Smooth muscle cell (in vitro differentiated cells): ENCODE data around the gene RYR3. TPM values are rescaled to one million over a fixed set of nuclear protein-coding genes. Genes with fewer than 3 reads are reported as not detected.

Source experiments
- DNase-seq: peaks from one replicate; lab custom pipeline; 2025; ENCODE audit not compliant: unreplicated experiment; lab: John Stamatoyannopoulos, UW
- H2AFZ ChIP-seq: fragments of 200-600 bp; sonication (generic); 2 replicates; pipeline ENCODE4 v1.6.0; 2016; ENCODE audit warnings: antibody characterized with exemption, low read depth, mild to moderate bottlenecking
- H3F3A ChIP-seq: fragments of 200-600 bp; sonication (generic); 2 replicates; pipeline ENCODE4 v1.6.0; 2017; ENCODE audit warnings: antibody characterized with exemption, low read depth
- H3K27ac ChIP-seq: fragments of 200-600 bp; sonication (generic); 2 replicates; pipeline ENCODE4 v1.5.1; 2016; ENCODE audit warnings: low read depth, mild to moderate bottlenecking
- H3K27me3 ChIP-seq: fragments of 200-600 bp; sonication (generic); 2 replicates; pipeline ENCODE4 v1.6.1; 2016; ENCODE audit warnings: low read depth, mild to moderate bottlenecking
- H3K36me3 ChIP-seq: fragments of 200-600 bp; sonication (generic); 2 replicates; pipeline ENCODE4 v1.5.1; 2016; ENCODE audit warnings: low read depth
- H3K4me1 ChIP-seq: fragments of 200-600 bp; sonication (generic); 2 replicates; pipeline ENCODE4 v1.5.1; 2016; ENCODE audit warnings: low read depth
- H3K4me2 ChIP-seq: fragments of 200-600 bp; sonication (generic); 2 replicates; pipeline ENCODE4 v1.6.0; 2016; ENCODE audit warnings: mild to moderate bottlenecking
- H3K4me3 ChIP-seq: fragments of 200-600 bp; sonication (generic); 2 replicates; pipeline ENCODE4 v1.5.1; 2016; ENCODE audit warnings: mild to moderate bottlenecking
- H3K79me2 ChIP-seq: fragments of 200-600 bp; sonication (generic); 2 replicates; pipeline ENCODE4 v1.6.0; 2016; ENCODE audit warnings: low read depth, mild to moderate bottlenecking
- H3K9ac ChIP-seq: fragments of 200-600 bp; sonication (generic); 2 replicates; pipeline ENCODE4 v1.6.0; 2016; ENCODE audit warnings: low read depth
- H3K9me3 ChIP-seq: fragments of 200-600 bp; sonication (generic); replicated peaks from 2 replicates; pipeline ENCODE4 v1.5.1; 2016; ENCODE audit warnings: low read depth
- H4K20me1 ChIP-seq: fragments of 200-600 bp; sonication (generic); 2 replicates; pipeline ENCODE4 v1.6.0; 2016; ENCODE audit warnings: low read depth
- CTCF ChIP-seq: fragments of 200-600 bp; sonication (generic); IDR thresholded peaks from 2 replicates; pipeline ENCODE4 v1.5.1; 2017; ENCODE audit warnings: borderline replicate concordance, mild to moderate bottlenecking, antibody characterized with exemption; ENCODE audit not compliant: insufficient read depth, poor library complexity, severe bottlenecking
- WGBS: methylation state at CpG from one replicate; pipeline ENCODE4 v1.1.7; 2016; ENCODE audit warnings: low lambda C conversion rate; 5-methylcytosine and 5-hydroxymethylcytosine counted together
- polyA plus RNA-seq: library from polyadenylated mRNA; unstranded; fragments of >200 nt; fragmentation: Nextera tagmentation; extraction: Ambion mirVana; gene quantifications from 2 replicates; pipeline ENCODE4 v1.2.1, GENCODE V29; 2016
- total RNA-seq: library from RNA; depleted of rRNA; stranded (reverse); fragments of >200 nt; gene quantifications from 2 replicates; pipeline ENCODE4 v1.2.3, GENCODE V29; 2014

The RYR3 gene
- total and polyA plus RNA-seq, 2 experiments from 2014 or later: 0.23 to 6.2 TPM

- H3K79me2 ChIP-seq: no peaks in the 10 kb centered on the region
- no peak overlapping the region for H3K27ac ChIP-seq
- no peaks in the 10 kb centered on the region for H3K36me3 ChIP-seq
- H4K20me1 ChIP-seq: no peaks in the 10 kb centered on the region
- TF ChIP-seq CTCF: no peak
- DNase-seq: no peak
- no peak overlapping the region for H3K9ac ChIP-seq
- H3K4me2 ChIP-seq: no peak overlapping the region
- H3F3A ChIP-seq: no peaks in the 10 kb centered on the region
- no peaks in the 10 kb centered on the region for H3K27me3 ChIP-seq
- H3K9me3 ChIP-seq: no peaks in the 10 kb centered on the region
- WGBS: 82% methylated on average over 5 of the region's 5 CpGs
- no peak overlapping the region for H2AFZ ChIP-seq
- H3K4me1 ChIP-seq: peaks cover 24% of the 10 kb centered on the region
- H3K4me3 ChIP-seq: no peak overlapping the region
These were observed 192.9 kb downstream of the RYR3 start for GRCh38 chr15:33503681-33504080.

GRCh38 chr15:33506781-33507296, 196.1 kb downstream of the RYR3 start:
- Histone ChIP-seq H3K36me3 (no peaks in the 10 kb centered on the region), H3K4me2 (peak overlapping the region; percentile 16), H4K20me1 (no peaks in the 10 kb centered on the region), H3K9ac (no peak overlapping the region), H3K27me3 (no peaks in the 10 kb centered on the region), H3K9me3 (no peaks in the 10 kb centered on the region), H3F3A (no peaks in the 10 kb centered on the region), H3K27ac (peak overlapping the region; percentile 58), H2AFZ (peak overlapping the region; percentile 32), H3K79me2 (no peaks in the 10 kb centered on the region), H3K4me3 (no peak overlapping the region), H3K4me1 (peaks cover 23% of the 10 kb centered on the region)
- no peak for DNase-seq
- WGBS: 23% methylated on average over 1 of the region's 1 CpG
- no peak for TF ChIP-seq CTCF

DNA sequence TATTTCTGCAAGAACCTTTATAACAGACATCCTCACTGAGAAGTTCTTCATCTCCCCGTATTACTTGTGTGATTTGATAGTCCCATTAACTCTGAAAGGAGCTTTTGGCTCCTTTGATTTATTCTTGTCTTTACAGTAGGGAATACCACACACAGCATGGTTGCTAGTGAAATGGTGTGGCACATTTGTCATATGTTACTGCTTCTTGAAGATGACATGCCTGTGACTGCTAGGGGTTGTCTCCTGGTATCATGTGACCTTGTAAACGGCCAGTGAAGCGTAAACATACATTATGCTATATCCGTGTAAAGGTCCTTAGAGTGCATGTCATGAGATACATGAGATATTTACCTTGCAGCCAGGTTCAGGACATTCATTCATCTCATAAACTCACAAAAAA, 197.9 kb downstream of the RYR3 start:
- Histone ChIP-seq H3K27me3 (no peaks in the 10 kb centered on the region), H3K4me1 (peaks cover 14% of the 10 kb centered on the region), H3K36me3 (no peaks in the 10 kb centered on the region), H3K9me3 (no peaks in the 10 kb centered on the region), H3K9ac (no peak overlapping the region), H3K27ac (no peak overlapping the region), H4K20me1 (no peaks in the 10 kb centered on the region), H2AFZ (no peak overlapping the region), H3K4me3 (no peak overlapping the region), H3K79me2 (no peaks in the 10 kb centered on the region), H3K4me2 (no peak overlapping the region), H3F3A (no peaks in the 10 kb centered on the region)
- 72% methylated on average over 4 of the region's 4 CpGs for WGBS
- no peak for TF ChIP-seq CTCF
- no peak for DNase-seq

DNA sequence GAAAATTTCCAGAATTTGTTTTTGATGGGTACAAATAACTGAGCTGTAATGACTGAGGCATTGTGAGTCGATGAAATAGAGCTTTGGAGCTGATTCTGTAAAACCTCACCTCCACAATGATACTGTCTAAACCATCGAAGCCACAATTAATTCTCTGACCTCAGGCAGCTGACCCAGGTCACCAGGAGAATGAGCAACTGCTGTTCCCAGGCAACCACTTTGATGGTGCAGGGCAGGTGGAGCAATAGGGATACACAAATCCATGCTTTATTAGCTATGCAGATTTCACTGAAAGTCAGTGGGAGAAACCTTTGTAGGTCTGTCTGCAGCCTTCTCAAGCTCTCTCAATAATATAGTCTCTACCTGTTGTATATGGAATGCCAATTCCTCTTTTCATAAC, 204.4 kb downstream of the RYR3 start:
- Histone ChIP-seq H3K79me2 (no peaks in the 10 kb centered on the region), H3K9ac (no peak overlapping the region), H3K4me2 (no peak overlapping the region), H2AFZ (no peak overlapping the region), H4K20me1 (no peaks in the 10 kb centered on the region), H3K36me3 (no peaks in the 10 kb centered on the region), H3K27me3 (no peaks in the 10 kb centered on the region), H3K4me3 (no peak overlapping the region), H3K4me1 (peaks cover 7% of the 10 kb centered on the region), H3K27ac (no peak overlapping the region), H3F3A (no peaks in the 10 kb centered on the region), H3K9me3 (no peaks in the 10 kb centered on the region)
- 94% methylated on average over 2 of the region's 2 CpGs for WGBS
- no peak for TF ChIP-seq CTCF
- no peak for DNase-seq
